ENCODE results near the gene PLA2G7. TPM values are rescaled to one million over a fixed set of nuclear protein-coding genes. Genes with fewer than 3 reads are reported as not detected.

Gene PLA2G7
- polyA plus RNA-seq, 1 donor from 2014 or later: 0.35 TPM

DNA sequence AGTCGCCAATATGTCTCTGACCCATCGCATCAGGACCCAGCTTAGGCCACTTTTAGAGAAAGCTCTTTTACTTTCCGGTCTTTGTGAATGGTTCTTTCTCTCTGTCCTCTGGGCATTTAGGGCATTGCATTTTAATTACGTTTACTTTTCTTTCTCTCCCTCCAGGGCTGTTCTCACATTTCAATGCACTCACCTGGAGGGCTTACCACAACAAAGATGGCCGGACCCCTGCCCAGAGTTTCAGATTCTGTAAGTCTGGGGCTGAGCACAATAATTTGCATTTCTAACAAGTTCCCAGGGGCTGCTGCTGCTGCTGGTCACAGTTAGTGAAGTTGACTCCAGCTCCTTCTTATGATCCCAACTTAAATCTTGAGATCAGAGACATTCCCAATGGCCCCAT, 14.6 kb upstream of the PLA2G7 start:
- no peak overlapping the region for H3K4me2 ChIP-seq (ENCODE audit: low read length)

DNA sequence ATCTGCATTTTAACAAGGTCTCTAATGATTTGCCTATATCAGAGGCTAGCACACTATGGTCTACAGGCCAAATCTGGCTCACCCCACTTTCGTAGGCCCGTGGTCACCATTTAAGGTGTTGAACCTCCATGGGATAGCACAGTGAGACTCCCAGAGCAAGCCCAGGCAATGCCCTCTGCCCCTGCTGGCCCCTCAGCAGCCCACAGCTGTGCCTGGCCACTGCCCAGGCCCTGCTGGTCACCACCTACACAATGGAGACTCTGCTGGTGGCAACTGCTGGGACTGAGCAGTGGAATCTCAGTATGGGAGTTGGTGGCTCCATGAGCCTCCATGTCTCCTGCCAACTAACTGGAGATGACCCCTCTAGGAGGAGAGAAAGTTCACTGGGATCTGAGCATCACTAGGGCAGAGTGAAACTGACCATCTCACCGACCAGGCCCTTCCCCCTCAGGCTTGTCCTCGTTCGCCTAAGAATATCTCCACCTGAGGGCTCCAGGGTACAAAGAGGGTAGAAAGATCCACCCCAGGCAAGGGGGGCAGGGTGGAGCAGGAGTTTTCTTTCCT, 13.8 kb upstream of the PLA2G7 start:
- Histone ChIP-seq H3K9ac (ENCODE audit: low read length) (no peak overlapping the region), H3K36me3 (ENCODE audit: insufficient read depth, low read length) (no peaks in the 10 kb centered on the region), H3K9me3 (ENCODE audit: low read length) (no peaks in the 10 kb centered on the region), H3K4me3 (ENCODE audit: low read length) (no peak overlapping the region), H3K79me2 (replicated peaks; ENCODE audit: insufficient read depth, low read length) (no peaks in the 10 kb centered on the region), H2AFZ (ENCODE audit: low read depth, low read length) (no peak overlapping the region), H3F3A (ENCODE audit: insufficient read depth, low read length, poor library complexity, severe bottlenecking) (no peaks in the 10 kb centered on the region), H3K27me3 (ENCODE audit: insufficient read depth, low read depth, low read length) (no peaks in the 10 kb centered on the region), H3K4me2 (ENCODE audit: low read length) (no peak overlapping the region), H4K20me1 (ENCODE audit: insufficient read depth) (no peaks in the 10 kb centered on the region), H3K9me2 (ENCODE audit: insufficient read depth, low read length) (no peaks in the 10 kb centered on the region), H3K27ac (ENCODE audit: low read length) (no peak overlapping the region)
- TF ChIP-seq EP300 (conservative IDR thresholded peaks at IDR 0.05; ENCODE audit: poor library complexity, severe bottlenecking): no peak
- no peak for TF ChIP-seq MXI1 (conservative IDR thresholded peaks at IDR 0.05; ENCODE audit: poor library complexity, severe bottlenecking)
- TF ChIP-seq TAF1 (IDR thresholded peaks at IDR 0.05; ENCODE audit: low read depth): no peak
- TF ChIP-seq, protein P1, sequence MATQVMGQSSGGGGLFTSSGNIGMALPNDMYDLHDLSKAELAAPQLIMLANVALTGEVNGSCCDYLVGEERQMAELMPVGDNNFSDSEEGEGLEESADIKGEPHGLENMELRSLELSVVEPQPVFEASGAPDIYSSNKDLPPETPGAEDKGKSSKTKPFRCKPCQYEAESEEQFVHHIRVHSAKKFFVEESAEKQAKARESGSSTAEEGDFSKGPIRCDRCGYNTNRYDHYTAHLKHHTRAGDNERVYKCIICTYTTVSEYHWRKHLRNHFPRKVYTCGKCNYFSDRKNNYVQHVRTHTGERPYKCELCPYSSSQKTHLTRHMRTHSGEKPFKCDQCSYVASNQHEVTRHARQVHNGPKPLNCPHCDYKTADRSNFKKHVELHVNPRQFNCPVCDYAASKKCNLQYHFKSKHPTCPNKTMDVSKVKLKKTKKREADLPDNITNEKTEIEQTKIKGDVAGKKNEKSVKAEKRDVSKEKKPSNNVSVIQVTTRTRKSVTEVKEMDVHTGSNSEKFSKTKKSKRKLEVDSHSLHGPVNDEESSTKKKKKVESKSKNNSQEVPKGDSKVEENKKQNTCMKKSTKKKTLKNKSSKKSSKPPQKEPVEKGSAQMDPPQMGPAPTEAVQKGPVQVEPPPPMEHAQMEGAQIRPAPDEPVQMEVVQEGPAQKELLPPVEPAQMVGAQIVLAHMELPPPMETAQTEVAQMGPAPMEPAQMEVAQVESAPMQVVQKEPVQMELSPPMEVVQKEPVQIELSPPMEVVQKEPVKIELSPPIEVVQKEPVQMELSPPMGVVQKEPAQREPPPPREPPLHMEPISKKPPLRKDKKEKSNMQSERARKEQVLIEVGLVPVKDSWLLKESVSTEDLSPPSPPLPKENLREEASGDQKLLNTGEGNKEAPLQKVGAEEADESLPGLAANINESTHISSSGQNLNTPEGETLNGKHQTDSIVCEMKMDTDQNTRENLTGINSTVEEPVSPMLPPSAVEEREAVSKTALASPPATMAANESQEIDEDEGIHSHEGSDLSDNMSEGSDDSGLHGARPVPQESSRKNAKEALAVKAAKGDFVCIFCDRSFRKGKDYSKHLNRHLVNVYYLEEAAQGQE (IDR thresholded peaks at IDR 0.05; ENCODE audit: borderline replicate concordance): no peak
- TF ChIP-seq, protein P2, sequence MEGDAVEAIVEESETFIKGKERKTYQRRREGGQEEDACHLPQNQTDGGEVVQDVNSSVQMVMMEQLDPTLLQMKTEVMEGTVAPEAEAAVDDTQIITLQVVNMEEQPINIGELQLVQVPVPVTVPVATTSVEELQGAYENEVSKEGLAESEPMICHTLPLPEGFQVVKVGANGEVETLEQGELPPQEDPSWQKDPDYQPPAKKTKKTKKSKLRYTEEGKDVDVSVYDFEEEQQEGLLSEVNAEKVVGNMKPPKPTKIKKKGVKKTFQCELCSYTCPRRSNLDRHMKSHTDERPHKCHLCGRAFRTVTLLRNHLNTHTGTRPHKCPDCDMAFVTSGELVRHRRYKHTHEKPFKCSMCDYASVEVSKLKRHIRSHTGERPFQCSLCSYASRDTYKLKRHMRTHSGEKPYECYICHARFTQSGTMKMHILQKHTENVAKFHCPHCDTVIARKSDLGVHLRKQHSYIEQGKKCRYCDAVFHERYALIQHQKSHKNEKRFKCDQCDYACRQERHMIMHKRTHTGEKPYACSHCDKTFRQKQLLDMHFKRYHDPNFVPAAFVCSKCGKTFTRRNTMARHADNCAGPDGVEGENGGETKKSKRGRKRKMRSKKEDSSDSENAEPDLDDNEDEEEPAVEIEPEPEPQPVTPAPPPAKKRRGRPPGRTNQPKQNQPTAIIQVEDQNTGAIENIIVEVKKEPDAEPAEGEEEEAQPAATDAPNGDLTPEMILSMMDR (IDR thresholded peaks at IDR 0.05; ENCODE audit: poor library complexity, severe bottlenecking): no peak
- TF ChIP-seq POLR2AphosphoS5 (IDR thresholded peaks at IDR 0.05): no peak
- TF ChIP-seq SMC3 (conservative IDR thresholded peaks at IDR 0.05; ENCODE audit: poor library complexity): no peak
- no peak for TF ChIP-seq EZH2 (IDR thresholded peaks at IDR 0.05; ENCODE audit: borderline replicate concordance, insufficient read depth, low read length, poor library complexity, severe bottlenecking)
- no peak for TF ChIP-seq RAD21 (conservative IDR thresholded peaks at IDR 0.05)

More for the DNA sequence above, 14.6 kb upstream of the PLA2G7 start:
- Histone ChIP-seq H3K27me3 (ENCODE audit: insufficient read depth, low read depth, low read length) (no peaks in the 10 kb centered on the region), H3F3A (ENCODE audit: insufficient read depth, low read length, poor library complexity, severe bottlenecking) (no peaks in the 10 kb centered on the region), H3K79me2 (replicated peaks; ENCODE audit: insufficient read depth, low read length) (no peaks in the 10 kb centered on the region), H3K9ac (ENCODE audit: low read length) (no peak overlapping the region), H3K9me3 (ENCODE audit: low read length) (no peaks in the 10 kb centered on the region), H3K4me3 (ENCODE audit: low read length) (no peak overlapping the region), H3K9me2 (ENCODE audit: insufficient read depth, low read length) (no peaks in the 10 kb centered on the region), H3K27ac (ENCODE audit: low read length) (no peak overlapping the region), H4K20me1 (ENCODE audit: insufficient read depth) (no peaks in the 10 kb centered on the region), H2AFZ (ENCODE audit: low read depth, low read length) (no peak overlapping the region), H3K36me3 (ENCODE audit: insufficient read depth, low read length) (no peaks in the 10 kb centered on the region)
- TF ChIP-seq, protein P1 (IDR thresholded peaks at IDR 0.05; ENCODE audit: borderline replicate concordance): no peak
- no peak for TF ChIP-seq MXI1 (conservative IDR thresholded peaks at IDR 0.05; ENCODE audit: poor library complexity, severe bottlenecking)
- no peak for TF ChIP-seq SMC3 (conservative IDR thresholded peaks at IDR 0.05; ENCODE audit: poor library complexity)
- no peak for TF ChIP-seq TAF1 (IDR thresholded peaks at IDR 0.05; ENCODE audit: low read depth)
- no peak for TF ChIP-seq EP300 (conservative IDR thresholded peaks at IDR 0.05; ENCODE audit: poor library complexity, severe bottlenecking)
- TF ChIP-seq POLR2AphosphoS5 (IDR thresholded peaks at IDR 0.05): no peak
- TF ChIP-seq EZH2 (IDR thresholded peaks at IDR 0.05; ENCODE audit: borderline replicate concordance, insufficient read depth, low read length, poor library complexity, severe bottlenecking): no peak
- TF ChIP-seq RAD21 (conservative IDR thresholded peaks at IDR 0.05): no peak
- TF ChIP-seq, protein P2 (IDR thresholded peaks at IDR 0.05; ENCODE audit: poor library complexity, severe bottlenecking): no peak

All from neural cell (in vitro differentiated cells).